ENCODE data around the gene NFIA. TPM values are rescaled to one million over a fixed set of nuclear protein-coding genes. Genes with fewer than 3 reads are reported as not detected.

Gene NFIA
- total RNA-seq, 1 donor from 2014 or later = 1.5 TPM

GRCh38 chr1:61184040-61184713 lies 101.8 kb downstream of the NFIA start:
- no peak overlapping the region for H3K4me3 Mint-ChIP-seq (ENCODE audit: low read depth)
- no peak for DNase-seq (ENCODE audit: low spot score)
- H3K27ac Mint-ChIP-seq = no peak overlapping the region
- intact Hi-C loops (cut with micrococcal nuclease) = no loop called here
- H3K36me3 Mint-ChIP-seq (ENCODE audit: low read depth) = no peaks in the 10 kb centered on the region
- H3K4me1 Mint-ChIP-seq (ENCODE audit: low read depth) = no peaks in the 10 kb centered on the region
- H3K27me3 Mint-ChIP-seq (ENCODE audit: low read depth) = peaks cover 7% of the 10 kb centered on the region
- H3K9me3 Mint-ChIP-seq = no peaks in the 10 kb centered on the region

GRCh38 chr1:61184714-61185106 lies 102.3 kb downstream of the NFIA start:
- Mint-ChIP-seq H3K27ac (no peak overlapping the region), H3K36me3 (ENCODE audit: low read depth) (no peaks in the 10 kb centered on the region), H3K9me3 (no peaks in the 10 kb centered on the region), H3K4me3 (ENCODE audit: low read depth) (no peak overlapping the region), H3K4me1 (ENCODE audit: low read depth) (no peaks in the 10 kb centered on the region), H3K27me3 (ENCODE audit: low read depth) (peaks cover 7% of the 10 kb centered on the region)
- intact Hi-C loops (cut with micrococcal nuclease) = no loop called here
- DNase-seq (ENCODE audit: low spot score) = no peak

GRCh38 chr1:61186753-61187152 lies 104.4 kb downstream of the NFIA start:
- H3K36me3 Mint-ChIP-seq (ENCODE audit: low read depth) = no peaks in the 10 kb centered on the region
- peaks cover 7% of the 10 kb centered on the region for H3K27me3 Mint-ChIP-seq (ENCODE audit: low read depth)
- intact Hi-C loops (cut with micrococcal nuclease) = no loop called here
- no peaks in the 10 kb centered on the region for H3K4me1 Mint-ChIP-seq (ENCODE audit: low read depth)
- H3K4me3 Mint-ChIP-seq (ENCODE audit: low read depth) = no peak overlapping the region
- H3K27ac Mint-ChIP-seq = no peak overlapping the region
- H3K9me3 Mint-ChIP-seq = no peaks in the 10 kb centered on the region
- DNase-seq (ENCODE audit: low spot score) = no peak

- no peaks in the 10 kb centered on the region for H3K9me3 Mint-ChIP-seq
- no peak overlapping the region for H3K4me3 Mint-ChIP-seq (ENCODE audit: low read depth)
- no peak for DNase-seq (ENCODE audit: low spot score)
- H3K36me3 Mint-ChIP-seq (ENCODE audit: low read depth) = no peaks in the 10 kb centered on the region
- no peak overlapping the region for H3K27ac Mint-ChIP-seq
- no peaks in the 10 kb centered on the region for H3K4me1 Mint-ChIP-seq (ENCODE audit: low read depth)
- intact Hi-C loops (cut with micrococcal nuclease) = no loop called here
- H3K27me3 Mint-ChIP-seq (ENCODE audit: low read depth) = peaks cover 7% of the 10 kb centered on the region
Measured at GRCh38 chr1:61187352-61188086, 105.2 kb downstream of the NFIA start.

DNA sequence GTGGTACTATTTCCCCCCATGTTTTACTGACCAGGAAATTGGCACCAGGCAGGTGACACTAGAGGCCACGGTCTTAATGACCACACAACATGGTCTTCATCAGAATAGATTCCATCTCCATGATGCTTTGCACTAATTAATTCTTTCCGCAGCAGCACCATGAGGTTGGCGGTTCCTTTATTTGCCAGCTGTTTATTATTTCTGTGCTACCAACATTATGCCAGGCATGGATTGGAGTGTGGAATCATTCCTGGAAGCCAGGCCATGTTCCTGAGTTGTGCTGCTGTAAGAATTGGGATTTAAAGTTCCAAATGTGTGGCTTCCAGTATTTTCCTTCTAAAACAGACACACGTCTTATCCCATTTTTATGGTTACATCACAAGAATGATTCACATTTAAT lies 107.8 kb downstream of the NFIA start:
- Mint-ChIP-seq H3K9me3 (no peaks in the 10 kb centered on the region), H3K36me3 (ENCODE audit: low read depth) (no peaks in the 10 kb centered on the region), H3K27ac (no peak overlapping the region), H3K4me3 (ENCODE audit: low read depth) (no peak overlapping the region), H3K4me1 (ENCODE audit: low read depth) (no peaks in the 10 kb centered on the region), H3K27me3 (ENCODE audit: low read depth) (peaks cover 3% of the 10 kb centered on the region)
- intact Hi-C loops (cut with micrococcal nuclease) = no loop called here
- DNase-seq (ENCODE audit: low spot score) = no peak

DNA sequence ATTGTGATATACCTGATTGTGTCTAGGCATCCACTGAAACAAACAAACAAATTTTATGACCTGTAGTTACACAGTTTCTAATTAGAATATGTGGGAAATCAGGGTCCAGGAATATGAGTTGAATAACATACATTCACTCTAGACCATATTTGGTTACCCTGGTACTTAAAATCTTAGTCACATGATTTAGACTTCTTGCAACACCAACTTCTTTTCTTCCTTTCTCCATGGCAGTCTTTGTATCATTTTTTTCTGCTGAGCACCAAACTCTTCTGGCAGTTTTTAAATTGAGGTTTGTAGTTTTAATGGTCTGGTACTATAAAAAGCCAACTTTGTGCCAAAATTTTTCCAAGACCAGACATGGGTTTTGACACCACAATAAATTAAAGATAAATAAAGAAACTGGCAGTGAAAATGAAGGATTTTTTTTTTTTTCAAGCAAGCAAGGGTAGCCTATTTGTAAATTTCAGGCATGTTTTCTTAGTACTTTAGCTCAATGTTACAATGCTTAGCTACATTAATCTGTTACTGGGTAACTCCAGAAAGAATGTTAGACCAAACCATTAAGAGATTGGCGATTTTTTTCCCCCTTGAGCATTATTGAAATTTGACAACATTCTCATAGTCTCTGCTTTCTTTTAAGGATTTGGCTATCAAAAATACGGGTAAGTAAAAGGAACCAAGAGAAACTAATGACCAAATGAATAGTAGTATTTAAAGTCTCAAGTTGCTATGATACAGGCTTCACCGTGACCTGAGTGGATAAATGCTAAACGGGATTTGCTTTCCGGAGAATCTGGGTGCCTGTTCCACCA lies 108.5 kb downstream of the NFIA start:
- Mint-ChIP-seq H3K9me3 (no peaks in the 10 kb centered on the region), H3K36me3 (ENCODE audit: low read depth) (no peaks in the 10 kb centered on the region)
- intact Hi-C loops (cut with micrococcal nuclease) = no loop called here

DNA sequence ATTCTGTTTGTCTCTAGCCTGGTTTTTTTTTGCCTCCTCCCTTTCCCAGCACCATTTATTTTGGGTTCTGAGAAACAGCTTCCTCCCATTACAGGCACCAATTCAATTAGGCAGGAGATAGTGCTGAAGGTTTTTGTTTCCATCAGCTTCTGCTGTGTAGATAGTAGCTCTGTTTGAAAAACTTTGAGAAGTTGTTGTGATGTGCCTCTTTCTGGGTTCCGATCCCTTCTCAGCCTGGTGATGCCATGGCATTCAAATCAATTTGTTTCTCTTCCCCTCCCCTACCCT lies 109.0 kb downstream of the NFIA start:
- no peaks in the 10 kb centered on the region for H3K9me3 Mint-ChIP-seq
- no peak overlapping the region for H3K27ac Mint-ChIP-seq
- H3K4me3 Mint-ChIP-seq (ENCODE audit: low read depth) = no peak overlapping the region
- H3K36me3 Mint-ChIP-seq (ENCODE audit: low read depth) = no peaks in the 10 kb centered on the region
- H3K4me1 Mint-ChIP-seq (ENCODE audit: low read depth) = no peaks in the 10 kb centered on the region
- intact Hi-C loops (cut with micrococcal nuclease) = no loop called here
- DNase-seq (ENCODE audit: low spot score) = no peak
- H3K27me3 Mint-ChIP-seq (ENCODE audit: low read depth) = peaks cover 3% of the 10 kb centered on the region

More for the DNA sequence above, 108.5 kb downstream of the NFIA start:
- Mint-ChIP-seq H3K4me3 (ENCODE audit: low read depth) (no peak overlapping the region), H3K27me3 (ENCODE audit: low read depth) (peaks cover 3% of the 10 kb centered on the region), H3K4me1 (ENCODE audit: low read depth) (no peaks in the 10 kb centered on the region), H3K27ac (no peak overlapping the region)
- DNase-seq (ENCODE audit: low spot score) = no peak

DNA sequence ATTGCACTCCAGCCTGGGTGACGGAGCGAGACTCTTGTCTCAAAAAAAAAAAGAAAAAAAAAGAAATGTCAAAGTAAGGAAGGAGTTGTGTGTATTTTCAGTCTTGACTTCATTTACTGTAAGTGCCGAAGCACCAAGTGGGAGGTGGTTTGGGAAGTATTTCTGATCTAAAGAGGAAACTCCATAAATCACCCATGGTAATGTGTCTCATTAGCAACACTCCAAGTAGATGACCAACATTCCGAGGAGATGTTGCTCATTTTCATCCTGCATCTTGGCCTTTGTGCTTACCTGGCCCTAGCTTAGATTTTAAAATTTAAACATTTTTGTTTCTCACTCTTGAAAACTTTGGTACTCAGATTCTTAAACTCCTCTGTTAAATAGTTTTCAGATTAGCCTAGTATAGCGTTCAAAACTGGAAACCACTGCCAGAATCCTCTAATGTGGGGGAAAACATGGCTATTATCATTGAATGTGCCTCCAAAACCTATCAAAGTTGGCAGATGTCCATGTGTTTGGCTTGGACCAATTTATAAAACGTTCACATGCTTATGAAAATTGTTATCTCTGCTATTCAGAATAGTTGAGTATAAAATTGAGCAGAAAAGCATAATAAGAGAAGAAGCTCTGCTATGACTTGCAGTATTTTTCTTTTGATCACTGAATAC lies 110.4 kb downstream of the NFIA start:
- no peak for DNase-seq (ENCODE audit: low spot score)
- Mint-ChIP-seq H3K4me3 (ENCODE audit: low read depth) (no peak overlapping the region), H3K27me3 (ENCODE audit: low read depth) (peaks cover 3% of the 10 kb centered on the region), H3K4me1 (ENCODE audit: low read depth) (no peaks in the 10 kb centered on the region), H3K27ac (no peak overlapping the region), H3K9me3 (no peaks in the 10 kb centered on the region), H3K36me3 (ENCODE audit: low read depth) (no peaks in the 10 kb centered on the region)
- intact Hi-C loops (cut with micrococcal nuclease) = no loop called here

- no peaks in the 10 kb centered on the region for H3K4me1 Mint-ChIP-seq (ENCODE audit: low read depth)
- no peak overlapping the region for H3K27ac Mint-ChIP-seq
- H3K36me3 Mint-ChIP-seq (ENCODE audit: low read depth) = no peaks in the 10 kb centered on the region
- H3K27me3 Mint-ChIP-seq (ENCODE audit: low read depth) = peaks cover 3% of the 10 kb centered on the region
- H3K9me3 Mint-ChIP-seq = no peaks in the 10 kb centered on the region
- intact Hi-C loops (cut with micrococcal nuclease) = no loop called here
- H3K4me3 Mint-ChIP-seq (ENCODE audit: low read depth) = no peak overlapping the region
- DNase-seq (ENCODE audit: low spot score) = no peak
Measured at GRCh38 chr1:61193808-61194207, 111.4 kb downstream of the NFIA start.

DNA sequence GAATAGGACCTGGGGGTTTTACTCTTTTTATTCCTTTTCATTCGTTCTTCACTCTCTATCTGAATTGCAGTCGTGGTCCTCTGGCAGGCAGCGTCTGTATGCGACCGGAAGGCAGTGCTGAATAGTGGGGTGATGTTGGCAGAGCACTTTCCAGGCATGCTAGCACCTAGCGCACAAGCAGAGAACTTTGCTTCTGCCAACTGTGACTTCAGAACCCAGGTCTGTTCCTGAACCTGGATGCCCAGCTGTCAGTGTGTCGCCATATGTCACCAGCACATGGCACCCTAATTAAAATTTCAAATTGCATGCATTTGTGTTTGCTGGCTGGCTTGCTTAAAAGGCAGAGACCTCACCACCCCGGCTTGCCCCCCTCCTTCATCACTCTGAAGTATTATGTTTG lies 116.2 kb downstream of the NFIA start:
- Mint-ChIP-seq H3K27me3 (ENCODE audit: low read depth) (peaks cover 5% of the 10 kb centered on the region), H3K9me3 (no peaks in the 10 kb centered on the region), H3K4me3 (ENCODE audit: low read depth) (no peak overlapping the region), H3K27ac (no peak overlapping the region), H3K4me1 (ENCODE audit: low read depth) (no peaks in the 10 kb centered on the region), H3K36me3 (ENCODE audit: low read depth) (no peaks in the 10 kb centered on the region)
- DNase-seq (ENCODE audit: low spot score) = no peak
- intact Hi-C loops (cut with micrococcal nuclease) = no loop called here

- H3K4me3 Mint-ChIP-seq (ENCODE audit: low read depth) = no peak overlapping the region
- intact Hi-C loops (cut with micrococcal nuclease) = no loop called here
- no peaks in the 10 kb centered on the region for H3K36me3 Mint-ChIP-seq (ENCODE audit: low read depth)
- H3K9me3 Mint-ChIP-seq = no peaks in the 10 kb centered on the region
- H3K4me1 Mint-ChIP-seq (ENCODE audit: low read depth) = no peaks in the 10 kb centered on the region
- no peak for DNase-seq (ENCODE audit: low spot score)
- peaks cover 5% of the 10 kb centered on the region for H3K27me3 Mint-ChIP-seq (ENCODE audit: low read depth)
- H3K27ac Mint-ChIP-seq = no peak overlapping the region
Measured at GRCh38 chr1:61201035-61201434, 118.7 kb downstream of the NFIA start.

GRCh38 chr1:61202854-61203598 lies 120.7 kb downstream of the NFIA start:
- intact Hi-C loops (cut with micrococcal nuclease) = no loop called here
- DNase-seq (ENCODE audit: low spot score) = no peak
- Mint-ChIP-seq H3K4me3 (ENCODE audit: low read depth) (no peak overlapping the region), H3K27ac (no peak overlapping the region), H3K4me1 (ENCODE audit: low read depth) (no peaks in the 10 kb centered on the region), H3K9me3 (no peaks in the 10 kb centered on the region), H3K27me3 (ENCODE audit: low read depth) (peaks cover 11% of the 10 kb centered on the region), H3K36me3 (ENCODE audit: low read depth) (no peaks in the 10 kb centered on the region)

Data from activated T-helper 2 cell treated with anti-CD3 and anti-CD28 coated beads, Interferon-gamma antibody, Interleukin-2, Interleukin-4, amounts not matched to agents 10 μg/mL and 5 μg/mL and 100 μg/mL, durations not matched to agents 14 hours and 24 hours and 36 hours (primary cell).